CD14-positive monocyte (primary cell): Measurements from ENCODE around the gene DIAPH1. TPM values are rescaled to one million over a fixed set of nuclear protein-coding genes. Genes with fewer than 3 reads are reported as not detected.
A peak's percentile ranks its signal among the peaks of the same experiment; 100 is the strongest.

Source experiments
- DNase-seq, 3 donors: peaks; one replicate each; pipeline ENCODE4 v3.0.0-alpha.2; 2011 to 2022
- H2AFZ ChIP-seq: 2 replicates; pipeline ENCODE4 v1.6.0; 2012; ENCODE audit warnings: mild to moderate bottlenecking, low read depth, low read length, inconsistent platforms; ENCODE audit not compliant: insufficient read depth, poor library complexity, severe bottlenecking
- H3K27ac ChIP-seq, 2 donors: 1 replicate in 1 of 2; 2 replicates in 1 of 2; pipeline ENCODE4 v1.5.1; 2012 to 2013; ENCODE audit warnings: low read length in 2 of 2, control low read depth in 1 of 2, inconsistent platforms in 1 of 2, low read depth in 1 of 2, mild to moderate bottlenecking in 1 of 2
- H3K27me3 ChIP-seq, 2 donors: one replicate each; pipeline versions ENCODE4 v1.6.0 to v1.6.1; 2011 to 2013; ENCODE audit warnings: low read length in 2 of 2; ENCODE audit not compliant: control insufficient read depth in 2 of 2, insufficient read depth in 2 of 2
- H3K36me3 ChIP-seq, 2 donors: replicated peaks in 1 of 2; 1 replicate in 1 of 2; 2 replicates in 1 of 2; pipeline versions ENCODE4 v1.5.1 to v1.6.1; 2012 to 2013; ENCODE audit warnings: low read length in 2 of 2, control low read depth in 1 of 2, inconsistent platforms in 1 of 2, mild to moderate bottlenecking in 1 of 2; ENCODE audit not compliant: insufficient read depth in 2 of 2, control insufficient read depth in 1 of 2
- H3K4me1 ChIP-seq, 2 donors: 1 replicate in 1 of 2; 2 replicates in 1 of 2; pipeline versions ENCODE4 v1.5.1 to v1.6.1; 2012 to 2013; ENCODE audit warnings: low read length in 2 of 2, control low read depth in 1 of 2, inconsistent platforms in 1 of 2, mild to moderate bottlenecking in 1 of 2, moderate library complexity in 1 of 2; ENCODE audit not compliant: insufficient read depth in 2 of 2, control insufficient read depth in 1 of 2
- H3K4me2 ChIP-seq: replicated peaks from 2 replicates; pipeline ENCODE3; 2012; ENCODE audit warnings: low read length, moderate library complexity, mild to moderate bottlenecking; ENCODE audit not compliant: poor library complexity, severe bottlenecking; ENCODE audit errors: extremely low read depth
- H3K4me3 ChIP-seq, 3 experiments: fragments of 200-600 bp in 1 of 3; sonication (generic) in 1 of 3; replicated peaks in 1 of 3; 1 replicate in 2 of 3; 2 replicates in 1 of 3; pipeline ENCODE4 v1.5.1; 2011 to 2013; ENCODE audit warnings: low read length in 3 of 3, mild to moderate bottlenecking in 3 of 3, control low read depth in 2 of 3, low read depth in 2 of 3, inconsistent platforms in 1 of 3, moderate library complexity in 1 of 3
- H3K79me2 ChIP-seq: 2 replicates; pipeline ENCODE4 v1.6.0; 2012; ENCODE audit warnings: mild to moderate bottlenecking, control low read depth, inconsistent platforms, low read length, moderate library complexity; ENCODE audit not compliant: insufficient read depth
- H3K9ac ChIP-seq: 2 replicates; pipeline ENCODE4 v1.6.0; 2017; ENCODE audit warnings: low read length, mild to moderate bottlenecking; ENCODE audit not compliant: insufficient read depth, poor library complexity, severe bottlenecking
- H3K9me3 ChIP-seq, 2 donors: replicated peaks in 1 of 2; 1 replicate in 1 of 2; 2 replicates in 1 of 2; pipeline versions ENCODE4 v1.5.1 to v1.6.1; 2012 to 2013; ENCODE audit warnings: low read length in 2 of 2, control low read depth in 1 of 2; ENCODE audit not compliant: control insufficient read depth in 1 of 2, insufficient read depth in 1 of 2
- H4K20me1 ChIP-seq: 2 replicates; pipeline ENCODE4 v1.6.0; 2012; ENCODE audit warnings: mild to moderate bottlenecking, low read length, control low read depth, moderate library complexity; ENCODE audit not compliant: insufficient read depth
- H3K27ac Mint-ChIP-seq, 7 donors: one replicate each; pipeline ENCODE4 v1.8.0; 2020; ENCODE audit warnings: mild to moderate bottlenecking in 7 of 7, mixed read lengths in 7 of 7, moderate library complexity in 6 of 7, inconsistent platforms in 2 of 7
- H3K27me3 Mint-ChIP-seq, 3 donors: one replicate each; pipeline ENCODE4 v1.8.0; 2021 to 2022; ENCODE audit warnings: low read depth in 3 of 3, mild to moderate bottlenecking in 3 of 3, mixed read lengths in 3 of 3, moderate library complexity in 3 of 3, inconsistent platforms in 1 of 3
- H3K36me3 Mint-ChIP-seq, 2 donors: one replicate each; pipeline ENCODE4 v1.8.0; 2020; ENCODE audit warnings: mixed read lengths in 2 of 2, inconsistent platforms in 1 of 2, mild to moderate bottlenecking in 1 of 2
- H3K4me1 Mint-ChIP-seq: one replicate; pipeline ENCODE4 v1.8.0; 2020; ENCODE audit warnings: mild to moderate bottlenecking, mixed read lengths
- H3K4me3 Mint-ChIP-seq, 2 donors: one replicate each; pipeline ENCODE4 v1.8.0; 2020; ENCODE audit warnings: mild to moderate bottlenecking in 2 of 2, mixed read lengths in 2 of 2, moderate library complexity in 1 of 2
- H3K9me3 Mint-ChIP-seq, 7 donors: one replicate each; pipeline ENCODE4 v1.8.0; 2020 to 2022; ENCODE audit warnings: mixed read lengths in 7 of 7, mild to moderate bottlenecking in 6 of 7, moderate library complexity in 6 of 7, inconsistent platforms in 2 of 7
- WGBS: methylation state at CpG from one replicate; pipeline ENCODE4 v1.1.5; 2013; ENCODE audit warnings: missing lambda C conversion rate; ENCODE audit not compliant: insufficient coverage; 5-methylcytosine and 5-hydroxymethylcytosine counted together
- intact Hi-C, 2 donors: fragments of 100-400 bp; cut with micrococcal nuclease; formaldehyde crosslinking; loops; one replicate each; pipeline versions ENCODE4 v1.15.0 to v1.15.1; 2023
- polyA plus RNA-seq, 3 donors: library from polyadenylated mRNA; depleted of rRNA in 1 of 3; unstranded in 2 of 3; stranded (reverse) in 1 of 3; fragments of 300-500 nt in 2 of 3; fragments of >200 nt in 1 of 3; fragmentation: Illumina TruSeq in 2 of 3; gene quantifications; 1 replicate in 2 of 3; 2 replicates in 1 of 3; pipeline ENCODE4 v1.2.3, GENCODE V29; 2012 to 2021
- TF ChIP-seq, protein P1 (sequence below): fragments of 200-600 bp; IDR thresholded peaks from one replicate; pipeline ENCODE4 v1.8.0; 2022; ENCODE audit warnings: antibody characterized with exemption, mild to moderate bottlenecking

Gene DIAPH1
- polyA plus RNA-seq, 3 donors: 60.2 to 140 (median 98.6) TPM

DNA sequence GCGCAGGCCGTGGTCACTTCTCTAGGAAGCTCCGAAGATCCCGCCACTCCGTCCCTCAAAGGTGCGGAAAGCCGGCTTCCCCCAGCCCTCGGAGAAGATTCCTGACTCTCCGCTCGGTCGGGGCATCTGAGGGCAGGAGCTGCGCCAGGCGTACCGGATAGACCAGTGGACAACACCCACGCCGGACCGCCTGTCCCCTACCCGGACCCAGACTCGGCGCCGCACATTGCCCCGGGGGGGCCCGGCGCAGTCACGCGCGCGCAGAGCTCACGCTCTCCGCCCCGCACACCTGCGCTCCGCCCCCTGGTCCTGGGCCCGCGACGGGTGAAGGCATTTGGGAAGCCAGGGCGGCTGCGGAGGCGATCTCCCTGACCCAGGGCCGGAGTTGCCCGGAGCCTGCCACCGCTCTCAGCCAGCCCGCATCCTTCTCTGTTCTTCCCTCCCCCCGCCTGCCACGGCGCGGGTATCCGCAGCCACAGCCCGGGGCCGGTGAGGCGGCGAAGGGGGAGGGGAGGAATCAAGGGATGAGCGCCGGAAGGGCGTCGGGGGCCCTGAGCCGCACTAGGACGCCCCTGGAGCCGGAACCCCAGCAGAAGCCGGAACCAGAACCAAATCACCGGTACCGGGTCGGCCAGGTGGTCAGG is 18.4 kb upstream of the DIAPH1 start:
- H3K4me2 ChIP-seq: peak overlapping the region; percentile 94
- H3K27me3 ChIP-seq: no peaks in the 10 kb centered on the region
- Mint-ChIP-seq H3K9me3 (peaks cover 0 to 2% (median 0%) of the 10 kb centered on the region in 7 donors), H3K4me1 (peaks cover 41% of the 10 kb centered on the region), H3K4me3 (peak overlapping the region; percentile 87 to 91), H3K36me3 (peaks cover 27 to 33% of the 10 kb centered on the region in 2 donors), H3K27ac (peak overlapping the region in 4 of 7 donors; percentile 68 to 87 (median 85)), H3K27me3 (peaks cover 0 to 4% (median 0%) of the 10 kb centered on the region in 3 donors)
- H3K9ac ChIP-seq: peak overlapping the region; percentile 78
- DNase-seq: no peak
- H3K79me2 ChIP-seq: peaks cover 45% of the 10 kb centered on the region
- H3K36me3 ChIP-seq: peaks cover 12 to 27% of the 10 kb centered on the region in 2 donors
- H3K9me3 ChIP-seq: no peaks in the 10 kb centered on the region
- H2AFZ ChIP-seq: peak overlapping the region; percentile 94
- peak overlapping the region; percentile 59 to 93 (median 86) for H3K4me3 ChIP-seq
- peaks cover 37% of the 10 kb centered on the region for H4K20me1 ChIP-seq
- intact Hi-C loops: loop anchor here (5.0 kb wide), 2 partner anchors 45 to 115 kb away; no protein-coding TSS in a partner anchor
- peaks cover 41 to 51% of the 10 kb centered on the region in 2 donors for H3K4me1 ChIP-seq
- under 1% methylated on average over 55 of the region's 63 CpGs for WGBS
- TF ChIP-seq, protein P1, sequence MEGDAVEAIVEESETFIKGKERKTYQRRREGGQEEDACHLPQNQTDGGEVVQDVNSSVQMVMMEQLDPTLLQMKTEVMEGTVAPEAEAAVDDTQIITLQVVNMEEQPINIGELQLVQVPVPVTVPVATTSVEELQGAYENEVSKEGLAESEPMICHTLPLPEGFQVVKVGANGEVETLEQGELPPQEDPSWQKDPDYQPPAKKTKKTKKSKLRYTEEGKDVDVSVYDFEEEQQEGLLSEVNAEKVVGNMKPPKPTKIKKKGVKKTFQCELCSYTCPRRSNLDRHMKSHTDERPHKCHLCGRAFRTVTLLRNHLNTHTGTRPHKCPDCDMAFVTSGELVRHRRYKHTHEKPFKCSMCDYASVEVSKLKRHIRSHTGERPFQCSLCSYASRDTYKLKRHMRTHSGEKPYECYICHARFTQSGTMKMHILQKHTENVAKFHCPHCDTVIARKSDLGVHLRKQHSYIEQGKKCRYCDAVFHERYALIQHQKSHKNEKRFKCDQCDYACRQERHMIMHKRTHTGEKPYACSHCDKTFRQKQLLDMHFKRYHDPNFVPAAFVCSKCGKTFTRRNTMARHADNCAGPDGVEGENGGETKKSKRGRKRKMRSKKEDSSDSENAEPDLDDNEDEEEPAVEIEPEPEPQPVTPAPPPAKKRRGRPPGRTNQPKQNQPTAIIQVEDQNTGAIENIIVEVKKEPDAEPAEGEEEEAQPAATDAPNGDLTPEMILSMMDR: no peak
- H3K27ac ChIP-seq: peak overlapping the region in 1 of 2 donors; percentile 88

DNA sequence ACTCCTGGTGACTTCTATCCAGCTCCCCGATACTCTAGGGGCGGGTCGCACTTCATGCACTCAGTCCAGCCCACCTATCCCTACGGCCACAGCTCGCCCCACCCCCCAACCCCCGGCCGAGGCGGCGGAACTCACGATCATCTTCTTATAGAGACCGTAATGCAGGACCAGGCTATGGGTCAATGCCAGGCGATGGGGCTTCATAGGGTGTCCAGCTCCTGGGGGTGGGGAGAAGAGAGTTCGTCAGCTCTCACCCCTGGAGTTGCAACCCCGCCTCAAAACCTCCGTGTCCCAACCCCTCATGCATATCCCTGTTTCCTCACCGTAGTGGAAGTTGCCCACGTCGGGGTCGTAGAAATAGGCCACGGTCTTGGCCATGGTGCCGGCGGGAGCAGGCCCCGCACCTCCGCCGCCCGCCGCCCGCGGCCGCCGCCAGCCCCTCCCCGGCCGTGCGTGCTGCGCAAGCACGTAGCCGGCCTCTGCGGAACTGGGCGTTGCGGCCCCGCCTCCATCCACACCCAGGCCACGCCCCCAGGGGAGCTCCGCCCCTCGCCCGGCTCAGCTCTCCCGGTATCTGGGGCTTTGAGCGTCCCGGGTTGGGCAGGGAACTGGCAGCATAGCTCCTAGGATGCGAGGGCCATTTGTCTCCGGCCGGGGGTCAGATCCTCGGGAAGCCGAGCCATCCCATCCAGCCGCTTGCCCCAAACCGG is 17.8 kb upstream of the DIAPH1 start, which contains the start of the genes HDAC3 and RELL2:
Gene HDAC3, minus strand, starts transcription at position 437 of the 710 bp plus-strand sequence. Its CDS starts 59 bp downstream, at position 378.
Gene RELL2, plus strand, starts transcription at position 585 of the 710 bp plus-strand sequence. CDS start 1,229 bp downstream, outside the sequence.
- H3K4me3 Mint-ChIP-seq: peak within 1 kb of the TSS; percentile 87 to 93
- H3K27me3 Mint-ChIP-seq: peaks cover 0 to 4% (median 0%) of the 10 kb centered on the region in 3 donors
- peaks cover 38% of the 10 kb centered on the region for H3K4me1 Mint-ChIP-seq

More for the DNA sequence above, 17.8 kb upstream of the DIAPH1 start, which contains the start of the genes HDAC3 and RELL2:
- Histone ChIP-seq H3K9ac (peak within 1 kb of the TSS; percentile 78), H3K79me2 (peaks cover 52% of the 10 kb centered on the region), H4K20me1 (peaks cover 39% of the 10 kb centered on the region), H2AFZ (peak within 1 kb of the TSS; percentile 94), H3K27ac (peak within 1 kb of the TSS; percentile 15 to 88), H3K36me3 (peaks cover 14 to 25% of the 10 kb centered on the region in 2 donors), H3K4me3 (peak within 1 kb of the TSS; percentile 59 to 93 (median 86)), H3K4me2 (peak within 1 kb of the TSS; percentile 94), H3K9me3 (no peaks in the 10 kb centered on the region), H3K4me1 (peaks cover 41 to 51% of the 10 kb centered on the region in 2 donors), H3K27me3 (no peaks in the 10 kb centered on the region)
- peaks cover 0 to 2% (median 0%) of the 10 kb centered on the region in 7 donors for H3K9me3 Mint-ChIP-seq
- under 1% methylated on average over 45 of the region's 55 CpGs for WGBS
- TF ChIP-seq, protein P1: no peak
- H3K36me3 Mint-ChIP-seq: peaks cover 23 to 33% of the 10 kb centered on the region in 2 donors
- intact Hi-C loops: loop anchor here (5.0 kb wide), 2 partner anchors 44 to 114 kb away; no protein-coding TSS in a partner anchor
- DNase-seq: peak; percentile 85
- H3K27ac Mint-ChIP-seq: peak within 1 kb of the TSS; percentile 84 to 92 (median 87)
